ENCODE measurements around the gene SIN3B. TPM values are rescaled to one million over a fixed set of nuclear protein-coding genes. Genes with fewer than 3 reads are reported as not detected.

The SIN3B gene
- total and polyA plus RNA-seq, 9 of the 15 experiments (the other 6 are each of a cell fraction or from before 2014, with no cell fraction given): 0.51 to 34.2 (median 14.3) TPM

DNA sequence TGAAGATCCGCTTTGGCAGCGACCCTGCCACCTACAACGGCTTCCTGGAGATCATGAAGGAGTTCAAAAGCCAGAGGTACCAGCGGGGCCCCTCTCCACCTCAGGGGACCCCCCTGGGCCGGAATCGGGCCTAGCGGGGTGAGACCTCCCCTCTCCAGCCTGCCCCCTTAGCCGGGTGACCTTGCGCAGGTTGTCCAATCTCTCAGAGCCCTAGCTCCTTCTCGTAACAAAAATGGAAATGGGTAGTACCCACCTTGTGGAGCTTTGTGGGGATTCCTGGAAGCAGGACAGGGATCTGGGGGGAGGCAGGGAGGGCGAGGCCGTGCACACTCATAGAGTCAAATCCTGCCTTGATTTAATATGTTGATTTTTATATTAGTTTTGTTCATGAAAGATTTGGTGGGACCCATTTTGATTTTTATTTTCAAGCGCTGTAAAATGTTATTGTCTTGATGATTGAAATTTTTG is 658 bp downstream of the SIN3B start:
- FAIRE-seq (no peak), ATAC-seq (peak; percentile 9; the same call in 1 of the 3 replicates)

More for the DNA sequence above, 658 bp downstream of the SIN3B start:
- Histone ChIP-seq H3K4me3 (peak overlapping the region; percentile 83), H3K4me1 (replicated peaks in 1 of 2; ENCODE audit: control insufficient read depth in 2 of 2, insufficient read depth in 2 of 2, low read length in 2 of 2) (peaks cover 18% of the 10 kb centered on the region in 2 experiments), H2AFZ (ENCODE audit: low read depth, low read length) (no peak overlapping the region), H3K4me2 (ENCODE audit: insufficient read depth, low read length) (peak overlapping the region; percentile 82), H3K79me2 (ENCODE audit: control insufficient read depth, insufficient read depth, low read length) (peaks cover 17% of the 10 kb centered on the region), H4K20me1 (replicated peaks; ENCODE audit: control insufficient read depth, insufficient read depth, low read length) (no peaks in the 10 kb centered on the region), H3K36me3 (ENCODE audit: control insufficient read depth, insufficient read depth, low read length) (peaks cover 33% of the 10 kb centered on the region; the same call in 2 of the 3 replicates), H3K9ac (ENCODE audit: insufficient read depth in 1 of 2, low read depth in 2 of 2, low read length in 2 of 2) (peak overlapping the region; percentile 58 to 91), H3K9me1 (ENCODE audit: control insufficient read depth, insufficient read depth, low read length) (no peaks in the 10 kb centered on the region), H3K27me3 (ENCODE audit: control insufficient read depth in 2 of 2, insufficient read depth in 2 of 2, low read length in 2 of 2) (no peaks in the 10 kb centered on the region; a peak in 1 of 5 replicates), H3K9me3 (replicated peaks; ENCODE audit: control insufficient read depth, insufficient read depth, low read depth, low read length) (no peaks in the 10 kb centered on the region), H3K27ac (ENCODE audit: extremely low read depth, low read depth, low read length) (peak overlapping the region; percentile 57; the same call in 2 of the 3 replicates)
- intact Hi-C loops (cut with micrococcal nuclease): no loop called here
- DNase-seq (ENCODE audit: extremely low read depth in 1 of 4, low spot score in 3 of 4): peak in 2 of 4 experiments; percentile 23 to 27
- WGBS (ENCODE audit: insufficient coverage, low coverage, missing lambda C conversion rate): 9% methylated on average over 11 of the region's 13 CpGs
- ChIA-PET POLR2A (interaction anchor here (0.7 to 1.7 kb wide), 2 partner anchors 11 to 115 kb away, joined by 3 to 8 read pairs; no protein-coding TSS in a partner anchor), CTCF (ENCODE audit: low intra/inter-chr PET ratio) (no interaction called here)
- TF ChIP-seq ZBTB7A (IDR thresholded peaks at IDR 0.05; ENCODE audit: borderline replicate concordance, control insufficient read depth, low read depth, low read length) (0 out of 2 replicates have a peak, but pooled peaks have one; percentile 3), SMARCA4 (IDR thresholded peaks at IDR 0.05) (no peak), STAG1 (CRISPR knock-in tag; IDR thresholded peaks at IDR 0.05; ENCODE audit: borderline replicate concordance) (no peak)
- TF ChIP-seq, protein P1, sequence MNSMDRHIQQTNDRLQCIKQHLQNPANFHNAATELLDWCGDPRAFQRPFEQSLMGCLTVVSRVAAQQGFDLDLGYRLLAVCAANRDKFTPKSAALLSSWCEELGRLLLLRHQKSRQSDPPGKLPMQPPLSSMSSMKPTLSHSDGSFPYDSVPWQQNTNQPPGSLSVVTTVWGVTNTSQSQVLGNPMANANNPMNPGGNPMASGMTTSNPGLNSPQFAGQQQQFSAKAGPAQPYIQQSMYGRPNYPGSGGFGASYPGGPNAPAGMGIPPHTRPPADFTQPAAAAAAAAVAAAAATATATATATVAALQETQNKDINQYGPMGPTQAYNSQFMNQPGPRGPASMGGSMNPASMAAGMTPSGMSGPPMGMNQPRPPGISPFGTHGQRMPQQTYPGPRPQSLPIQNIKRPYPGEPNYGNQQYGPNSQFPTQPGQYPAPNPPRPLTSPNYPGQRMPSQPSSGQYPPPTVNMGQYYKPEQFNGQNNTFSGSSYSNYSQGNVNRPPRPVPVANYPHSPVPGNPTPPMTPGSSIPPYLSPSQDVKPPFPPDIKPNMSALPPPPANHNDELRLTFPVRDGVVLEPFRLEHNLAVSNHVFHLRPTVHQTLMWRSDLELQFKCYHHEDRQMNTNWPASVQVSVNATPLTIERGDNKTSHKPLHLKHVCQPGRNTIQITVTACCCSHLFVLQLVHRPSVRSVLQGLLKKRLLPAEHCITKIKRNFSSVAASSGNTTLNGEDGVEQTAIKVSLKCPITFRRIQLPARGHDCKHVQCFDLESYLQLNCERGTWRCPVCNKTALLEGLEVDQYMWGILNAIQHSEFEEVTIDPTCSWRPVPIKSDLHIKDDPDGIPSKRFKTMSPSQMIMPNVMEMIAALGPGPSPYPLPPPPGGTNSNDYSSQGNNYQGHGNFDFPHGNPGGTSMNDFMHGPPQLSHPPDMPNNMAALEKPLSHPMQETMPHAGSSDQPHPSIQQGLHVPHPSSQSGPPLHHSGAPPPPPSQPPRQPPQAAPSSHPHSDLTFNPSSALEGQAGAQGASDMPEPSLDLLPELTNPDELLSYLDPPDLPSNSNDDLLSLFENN (IDR thresholded peaks at IDR 0.05; ENCODE audit: low read depth in 2 of 2, low read length in 2 of 2): no peak
- in situ Hi-C loops (cut with MboI): no loop called here
- no TSS peak for BruUV-seq (replicated peaks)
